Stimulated activated CD4-positive, alpha-beta T cell treated with anti-CD3 and anti-CD28 coated beads, Interleukin-2, amount 100 ng/mL, for 4 hours (primary cell): ENCODE data around the gene FXYD5.
A peak's percentile ranks its signal among the peaks of the same experiment; 100 is the strongest.
"Not testable (repeated sequence)": the region's sequence is repeated elsewhere in the genome, so short reads cannot be mapped to it uniquely, and the experiment has no call there.

Experiments used
- DNase-seq: peaks from one replicate; pipeline ENCODE4 v3.0.0-alpha.2; 2020; ENCODE audit warnings: low read depth

The FXYD5 gene

DNA sequence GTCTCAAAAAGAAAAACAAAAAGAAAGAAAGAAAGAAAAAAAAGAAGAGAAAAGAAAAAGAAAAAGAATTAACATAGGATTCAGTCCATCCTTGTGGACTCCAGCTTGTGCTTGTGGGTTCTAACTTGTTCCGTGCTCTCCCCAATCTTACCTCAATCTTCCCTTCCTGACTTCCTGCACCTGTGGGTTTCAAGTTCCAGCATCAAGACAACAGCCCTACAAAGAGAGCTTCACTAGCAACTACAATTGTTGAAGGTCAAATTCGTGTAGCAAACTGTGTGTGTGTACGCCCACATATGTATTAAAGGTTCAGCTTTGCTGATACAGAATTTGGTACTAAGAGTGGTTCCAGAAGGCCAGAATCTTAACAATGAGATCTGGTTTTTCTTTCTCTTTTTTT is 25.3 kb downstream of the FXYD5 start:
- no peak for DNase-seq

DNA sequence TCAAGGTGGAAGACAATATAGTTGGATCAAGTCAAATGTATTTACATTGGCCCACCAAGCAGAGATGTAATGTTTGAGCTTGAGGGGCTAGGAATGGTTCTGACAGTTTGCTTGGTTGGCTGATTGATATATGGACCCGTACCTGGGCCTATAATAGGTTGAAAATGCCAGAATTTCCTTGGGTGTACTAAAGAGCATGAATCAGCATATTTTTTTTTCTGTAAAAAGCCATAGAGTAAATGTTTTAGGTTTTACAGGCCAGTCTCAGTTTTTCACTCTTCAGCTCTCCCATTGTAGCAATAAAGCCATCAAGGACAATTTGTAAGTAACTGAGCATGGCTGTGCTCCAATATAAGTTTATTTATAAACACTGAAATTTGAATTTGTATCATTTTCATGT is 26.9 kb downstream of the FXYD5 start:
- no peak for DNase-seq

DNA sequence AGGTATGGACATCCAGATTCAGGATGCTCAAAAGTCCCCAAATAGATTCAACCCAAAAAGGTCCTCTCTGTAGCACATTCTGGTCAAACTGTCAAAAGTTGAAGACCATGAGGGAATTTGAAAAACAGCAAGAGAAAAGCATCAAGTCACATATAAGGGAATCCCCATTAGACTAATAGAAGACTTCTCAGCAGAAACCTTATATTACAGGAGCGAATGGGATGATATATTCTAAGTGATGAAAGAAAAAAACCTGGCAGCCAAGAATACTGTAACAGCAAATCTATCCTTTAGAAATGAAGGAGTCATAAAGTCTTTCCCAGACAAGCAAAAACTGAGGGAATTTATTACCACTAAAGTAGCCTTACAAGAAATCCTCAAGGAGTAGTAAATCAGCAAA is 29.7 kb downstream of the FXYD5 start:
- DNase-seq = no peak

DNA sequence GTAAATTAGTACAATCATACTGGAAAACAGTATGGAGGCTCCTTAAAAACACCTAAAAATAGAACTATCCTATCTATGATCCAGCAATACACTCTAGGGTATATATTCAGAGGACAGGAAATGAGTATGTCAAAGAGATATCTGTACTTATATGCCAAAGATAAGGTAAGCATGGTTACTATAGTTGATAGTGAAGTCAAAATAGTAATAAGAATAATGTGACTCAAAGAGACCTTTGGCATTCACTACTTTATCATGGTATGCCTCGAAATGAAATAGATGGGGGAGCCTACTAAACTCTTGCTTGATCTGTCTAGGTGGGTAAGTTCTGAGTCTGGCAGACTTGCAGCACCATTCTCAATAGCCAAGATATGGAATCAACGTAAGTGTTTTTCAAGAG is 30.3 kb downstream of the FXYD5 start:
- DNase-seq = no peak

DNA sequence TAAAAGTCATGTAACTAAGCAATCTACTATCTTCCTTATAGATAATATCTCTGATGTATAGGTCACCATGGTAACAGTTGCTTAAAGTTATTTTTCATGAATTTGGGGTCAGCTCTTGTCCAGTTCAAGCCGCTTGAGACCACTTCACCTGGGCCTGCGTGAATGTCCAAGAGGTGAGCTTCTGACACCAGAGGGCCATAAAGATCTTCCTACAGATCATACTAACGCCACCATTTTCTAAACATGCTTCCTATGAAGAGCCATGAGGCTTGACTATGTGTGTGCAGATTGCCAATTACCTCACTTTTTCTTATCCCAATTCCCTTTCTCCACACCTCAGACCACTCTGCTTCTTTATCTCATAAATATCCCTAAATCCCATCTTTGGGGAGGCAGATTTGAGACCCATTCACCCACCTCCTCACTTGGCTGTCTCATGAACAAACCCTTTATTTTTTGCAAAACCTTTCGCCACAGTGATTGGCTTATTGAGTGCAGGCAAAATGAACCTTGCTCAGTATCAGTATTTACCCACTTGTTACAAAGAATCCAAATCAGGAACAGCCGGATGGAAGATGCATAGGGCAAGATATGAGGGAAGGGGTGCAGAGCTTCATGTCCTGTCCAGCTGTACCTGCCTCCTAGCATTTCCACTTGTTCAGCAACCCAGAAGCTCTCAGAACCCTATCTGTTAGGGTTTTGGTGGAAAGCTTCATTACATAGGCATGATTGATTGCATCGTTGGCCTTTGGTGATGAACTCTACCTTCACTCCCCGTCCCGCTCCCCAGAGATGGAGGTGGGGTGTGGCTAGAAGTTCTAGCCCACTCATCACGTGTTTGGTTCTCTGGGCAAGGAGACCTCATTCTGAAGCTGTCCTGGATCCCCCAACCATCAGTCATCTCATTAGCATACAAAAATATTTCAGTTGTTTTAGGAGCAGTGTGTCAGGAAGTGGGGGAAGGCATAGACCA is 39.8 kb downstream of the FXYD5 start:
- no peak for DNase-seq

DNA sequence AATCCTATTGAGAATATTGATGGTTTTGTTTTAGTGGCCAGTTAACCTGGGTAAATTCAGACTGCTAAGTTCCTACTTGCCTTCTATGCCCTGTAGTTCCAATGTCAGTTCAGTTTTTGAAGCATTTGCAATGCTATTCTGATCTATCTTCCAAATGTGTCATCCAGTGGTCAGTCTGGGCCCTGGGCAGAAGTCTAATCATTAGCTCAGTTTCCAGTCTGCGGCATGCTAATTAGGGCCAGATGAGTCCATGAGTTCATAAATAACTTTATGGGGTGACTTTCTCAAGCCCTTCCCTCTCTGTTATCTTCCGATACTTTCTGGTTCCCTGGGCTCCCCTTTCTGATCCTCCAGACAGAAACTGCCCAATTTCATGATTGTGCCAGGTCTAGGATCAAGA is 41.3 kb downstream of the FXYD5 start:
- no peak for DNase-seq

DNA sequence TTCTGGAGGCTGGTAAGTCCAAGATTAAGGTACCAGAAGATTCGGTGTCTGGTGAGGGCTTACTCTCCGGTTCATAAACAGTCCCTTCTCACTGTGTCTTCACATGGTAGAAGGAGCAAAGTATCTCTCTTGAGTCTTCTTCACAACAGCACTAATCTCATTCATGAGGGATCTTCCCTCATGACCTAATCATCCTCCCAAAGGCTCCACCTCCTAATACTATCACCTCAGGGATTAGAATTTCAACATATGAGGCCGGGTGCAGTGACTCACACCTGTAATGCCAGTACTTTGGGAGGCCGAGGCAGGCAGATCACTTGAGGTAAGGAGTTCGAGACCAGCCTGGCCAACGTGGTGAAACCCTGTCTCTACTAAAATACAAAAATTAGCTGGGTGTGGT is 42.3 kb downstream of the FXYD5 start:
- DNase-seq = not testable (repeated sequence)

DNA sequence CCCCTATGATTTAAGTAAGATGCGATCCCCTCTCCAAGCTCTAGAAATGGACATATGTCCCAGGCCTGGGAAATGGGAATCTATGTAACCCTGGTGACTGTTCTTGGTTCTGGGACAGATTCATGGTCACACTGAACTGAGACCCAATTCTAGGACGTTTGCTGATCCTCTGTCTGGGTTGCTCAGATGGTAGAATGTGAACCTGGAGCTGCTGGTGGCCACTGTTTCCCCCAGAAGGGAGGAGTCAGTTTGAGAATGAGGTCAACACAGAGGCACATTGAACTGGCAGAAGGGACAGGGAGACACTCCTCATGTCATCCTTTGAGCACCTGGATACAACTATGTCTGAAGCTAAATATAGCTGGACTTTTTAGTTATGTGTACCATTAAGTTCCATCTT is 44.9 kb downstream of the FXYD5 start:
- DNase-seq = no peak

DNA sequence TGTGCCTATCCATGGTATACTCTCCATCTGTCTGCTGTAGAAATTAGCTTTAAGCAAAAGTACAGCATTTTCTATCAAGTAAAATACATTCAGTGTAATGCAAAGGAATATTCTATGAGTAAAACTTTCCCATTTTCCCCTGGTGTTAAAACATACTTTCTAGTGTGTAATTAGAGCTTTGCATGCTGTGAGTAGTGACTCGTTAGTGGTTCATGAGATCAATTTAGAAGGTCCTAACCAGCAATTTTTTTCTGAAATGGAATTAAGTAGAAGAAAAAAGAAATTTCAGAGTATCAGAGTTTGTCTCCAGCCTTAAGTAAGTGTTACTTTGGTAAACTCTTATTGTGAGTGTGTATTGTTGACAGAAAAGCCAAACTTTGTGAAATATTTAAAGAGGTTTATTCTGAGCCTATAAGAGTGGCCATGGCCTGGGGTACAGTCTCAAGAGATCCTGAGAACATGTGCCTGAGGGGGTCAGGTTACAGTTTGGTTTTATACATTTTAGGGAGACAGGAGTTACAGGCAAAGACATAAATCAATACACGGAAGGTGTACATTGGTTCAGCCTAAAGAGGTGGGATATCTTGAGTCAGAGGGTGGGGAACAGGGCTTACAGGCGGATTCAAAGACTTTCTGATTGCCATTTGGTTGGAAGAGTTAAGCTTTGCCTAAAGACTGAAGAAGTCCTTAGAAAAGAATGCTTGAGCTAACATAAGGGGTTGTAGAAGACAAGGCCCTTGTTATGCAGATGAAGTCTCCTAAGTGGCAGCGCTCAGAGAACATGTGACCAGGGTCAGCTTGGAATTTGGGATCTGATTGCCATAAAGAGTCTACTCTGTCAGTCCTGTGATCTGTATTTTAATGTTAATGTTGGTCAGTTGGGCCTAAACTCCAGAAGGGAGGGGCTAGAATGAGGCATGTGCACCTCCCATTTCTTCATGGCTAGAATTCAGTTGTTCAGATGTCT is 48.5 kb downstream of the FXYD5 start:
- DNase-seq = no peak

DNA sequence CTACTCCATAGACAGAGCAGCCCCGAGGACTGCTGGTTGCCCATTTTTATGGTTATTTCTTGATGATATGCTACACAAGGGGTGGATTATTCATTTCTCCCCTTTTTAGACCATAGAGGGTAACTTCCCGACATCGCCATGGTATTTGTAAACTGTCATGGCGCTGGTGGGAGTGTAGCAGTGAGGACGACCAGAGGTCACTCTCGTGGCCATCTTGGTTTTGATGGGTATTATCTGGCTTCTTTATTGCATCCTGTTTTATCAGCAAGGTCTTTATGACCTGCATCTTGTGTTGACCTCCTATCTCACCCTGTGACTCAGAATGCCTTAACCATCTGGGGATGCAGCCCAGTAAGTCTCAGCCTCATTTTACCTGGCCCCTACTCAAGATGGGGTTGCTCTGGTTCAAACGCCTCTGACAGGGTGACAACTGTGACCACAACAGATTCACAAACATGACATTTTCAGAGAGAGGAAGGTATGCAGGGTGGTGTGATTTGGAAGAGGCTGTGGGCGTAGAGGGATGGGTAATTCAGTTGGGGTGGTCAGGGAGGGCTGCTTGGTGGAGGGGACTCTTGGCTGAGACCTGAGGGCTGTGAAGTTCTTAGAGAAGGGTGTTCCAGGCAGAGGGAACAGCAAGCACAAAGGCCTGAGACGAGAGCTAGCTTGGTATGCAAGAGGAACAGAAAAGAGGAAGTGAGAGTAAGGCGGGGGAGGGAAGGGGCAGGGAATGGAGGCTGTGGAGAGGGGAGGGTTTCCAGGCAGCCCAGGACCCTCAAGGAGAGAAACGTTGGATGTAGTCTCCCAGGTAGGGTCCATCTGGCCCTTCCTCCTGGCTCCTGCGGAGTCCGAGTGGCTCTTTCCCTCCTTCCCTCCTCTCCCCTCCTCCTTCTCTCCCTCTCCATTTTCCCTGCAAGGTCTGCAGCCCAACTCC is 50.5 kb downstream of the FXYD5 start:
- DNase-seq = no peak

DNA sequence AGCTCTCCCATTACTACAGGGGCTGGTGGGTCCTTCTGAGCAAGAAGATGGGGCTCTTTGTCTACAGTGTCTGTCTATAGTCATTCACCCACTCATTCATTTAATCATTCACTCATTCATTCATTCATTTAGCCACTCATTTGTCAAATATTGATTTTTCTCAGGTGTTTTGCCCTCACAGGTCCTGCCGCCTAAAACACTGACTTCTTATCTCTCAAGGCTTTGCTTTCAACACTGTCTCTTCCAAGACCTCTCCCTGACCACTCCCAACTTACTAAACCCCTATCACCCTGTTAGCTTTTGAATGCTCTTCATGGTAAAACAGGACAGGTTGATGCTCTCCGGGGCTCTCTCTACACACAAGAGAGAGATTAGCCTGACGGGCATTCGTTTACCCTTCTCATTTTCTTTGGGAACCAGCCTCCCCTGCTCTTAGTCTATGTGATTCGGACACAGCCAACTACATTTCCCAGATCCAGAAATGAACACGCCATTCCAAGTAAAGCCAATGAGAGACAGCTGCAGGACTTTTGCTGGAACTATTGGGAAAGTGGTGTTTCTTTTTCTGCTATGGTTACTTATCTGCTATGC is 51.3 kb downstream of the FXYD5 start:
- no peak for DNase-seq

DNA sequence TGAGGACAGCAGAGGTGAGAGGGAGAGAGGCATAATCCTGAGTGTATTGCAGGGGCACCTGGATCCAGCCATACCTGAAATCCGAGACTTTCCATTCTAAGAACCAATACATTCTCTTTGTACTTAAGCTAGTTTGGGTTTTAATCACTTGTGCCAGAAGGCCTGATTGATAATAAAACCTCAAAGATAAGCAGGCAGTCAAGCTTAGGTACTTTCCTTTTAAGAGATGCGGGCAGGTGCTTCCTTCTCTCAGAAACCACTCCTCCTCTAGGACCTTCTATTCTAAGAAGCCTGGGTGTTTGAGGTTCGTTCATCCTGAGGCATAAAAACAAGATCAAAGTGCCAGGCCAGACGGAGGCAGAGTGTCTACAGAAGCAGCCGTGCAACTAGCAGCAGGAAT is 51.8 kb downstream of the FXYD5 start:
- DNase-seq = peak; percentile 31

DNA sequence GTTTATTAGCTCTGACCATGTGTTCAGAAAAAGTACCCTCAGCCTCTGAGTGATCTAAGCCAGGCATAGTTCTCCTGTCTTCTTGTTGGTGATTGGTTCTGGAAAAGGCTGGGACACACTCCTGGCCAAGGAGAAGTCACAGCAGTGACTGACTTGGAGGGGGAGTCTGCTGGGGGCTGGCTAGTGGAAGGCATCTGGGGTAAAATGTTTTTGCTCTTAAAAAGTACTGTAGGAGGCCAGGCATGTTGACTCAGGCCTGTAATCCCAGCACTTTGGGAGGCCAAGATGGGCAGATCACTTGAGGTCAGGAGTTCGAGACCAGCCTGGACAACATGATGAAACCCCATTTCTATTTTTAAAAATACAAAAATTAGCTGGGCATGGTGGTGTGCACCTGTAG is 52.3 kb downstream of the FXYD5 start:
- DNase-seq = no peak

DNA sequence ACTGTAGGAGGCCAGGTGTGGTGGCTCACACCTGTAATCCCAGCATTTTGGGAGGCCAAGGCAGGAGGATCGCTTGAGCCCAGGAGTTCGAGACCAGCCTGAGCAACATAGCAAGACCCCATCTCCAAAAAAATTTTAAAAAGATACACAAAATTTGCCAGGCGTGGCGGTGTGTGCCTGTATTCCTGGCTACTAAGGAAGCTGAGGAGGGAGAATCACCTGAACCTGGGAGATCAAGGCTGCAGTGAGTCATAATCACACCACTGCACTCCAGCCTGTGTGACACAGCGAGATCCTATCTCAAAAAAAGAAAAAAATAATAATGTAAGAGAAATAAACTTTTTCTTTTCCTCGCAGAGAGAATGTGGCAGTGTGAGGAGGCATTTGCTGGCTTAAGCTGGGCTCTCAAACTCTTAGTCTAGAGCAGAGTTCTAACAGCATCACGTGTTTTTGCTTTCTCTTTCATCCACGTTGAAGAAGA is 52.9 kb downstream of the FXYD5 start:
- DNase-seq = peak; percentile 17

DNA sequence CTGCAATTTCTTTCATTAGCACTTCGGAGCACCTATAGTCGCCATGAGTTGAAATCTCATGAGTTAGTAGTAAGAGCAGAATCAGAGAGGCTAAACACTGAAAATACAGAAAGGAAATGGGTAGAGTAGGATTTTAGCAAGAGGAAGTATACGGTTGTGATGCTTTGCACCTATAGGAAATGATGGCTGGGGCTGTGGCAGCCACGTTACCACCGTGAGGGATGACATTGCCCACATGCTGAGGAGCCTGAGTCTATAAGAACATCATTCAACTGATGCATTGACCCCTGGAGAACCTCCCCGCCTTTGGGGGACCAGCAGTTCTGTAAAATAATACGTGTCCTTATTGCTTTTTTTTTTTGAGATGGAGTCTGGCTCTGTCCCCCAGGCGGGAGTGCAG is 53.6 kb downstream of the FXYD5 start:
- no peak for DNase-seq

DNA sequence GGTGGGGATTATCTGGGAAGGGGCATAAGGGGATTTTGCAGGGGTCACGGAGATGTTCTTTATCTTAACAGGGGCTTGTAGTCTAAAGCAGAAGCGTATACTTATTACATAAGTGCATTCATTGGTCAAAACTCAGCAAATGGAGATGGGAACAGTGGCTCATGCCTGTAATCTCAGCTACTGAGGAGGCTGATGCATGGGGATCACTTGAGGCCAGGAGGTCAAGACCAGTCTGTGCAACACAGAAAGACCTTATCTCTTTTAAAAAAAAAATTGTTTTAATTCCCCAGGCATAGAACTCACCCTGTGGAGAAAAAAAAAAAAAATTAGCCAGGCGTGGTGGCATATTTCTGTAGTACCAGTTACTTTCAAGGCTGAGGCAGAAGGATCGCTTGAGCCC is 55.1 kb downstream of the FXYD5 start:
- no peak for DNase-seq

DNA sequence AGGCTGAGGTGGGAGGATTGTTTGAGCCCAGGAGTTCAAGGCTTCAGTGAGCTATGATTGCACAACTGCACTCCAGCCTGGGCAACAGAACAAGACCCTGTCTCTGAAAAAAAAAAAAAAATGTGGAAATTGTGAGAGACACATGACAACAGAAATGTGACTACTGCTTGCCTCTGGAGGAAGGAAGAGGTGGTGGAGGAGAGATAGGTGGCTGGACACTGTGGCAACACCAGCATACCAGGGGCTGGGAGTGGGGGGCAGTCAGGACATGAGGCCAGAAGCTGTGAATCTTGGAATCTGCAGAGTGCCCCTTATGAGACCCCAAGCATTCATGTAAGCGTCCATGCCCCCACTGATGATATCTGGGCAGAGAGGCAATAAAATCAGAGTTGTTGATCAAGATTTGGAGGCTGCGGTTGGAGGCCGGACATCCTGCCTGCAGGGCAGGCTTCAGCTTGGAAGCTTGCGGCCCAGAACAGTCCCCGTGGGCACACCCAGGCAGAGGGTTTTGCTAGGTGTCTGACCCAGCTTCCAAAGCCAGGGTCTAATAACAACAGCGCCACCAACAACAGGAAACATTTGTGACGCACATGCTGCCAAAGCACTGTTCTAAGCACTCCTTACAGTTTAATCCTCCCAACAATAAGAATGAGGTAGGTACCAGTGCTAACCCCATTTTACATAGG is 57.2 kb downstream of the FXYD5 start:
- DNase-seq = peak; percentile 41

DNA sequence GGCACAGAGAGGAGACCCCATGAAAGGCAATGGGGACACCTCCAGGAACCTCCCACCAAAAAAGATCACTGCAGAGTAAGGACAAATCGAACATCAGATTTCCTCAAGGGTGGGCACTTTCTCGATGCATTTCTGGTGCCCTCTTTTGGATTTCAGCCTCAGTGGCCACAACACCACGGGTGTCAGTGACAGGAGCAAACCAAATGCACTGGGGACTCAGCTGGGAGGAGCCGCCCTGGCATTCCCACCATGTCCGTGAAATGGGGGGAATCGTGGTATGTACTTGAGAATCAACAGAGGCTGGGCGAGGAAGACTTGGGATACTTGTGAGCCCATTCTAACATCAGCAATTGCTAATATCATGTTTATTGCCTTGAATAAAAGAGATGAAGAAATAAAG is 57.7 kb downstream of the FXYD5 start:
- DNase-seq = no peak

DNA sequence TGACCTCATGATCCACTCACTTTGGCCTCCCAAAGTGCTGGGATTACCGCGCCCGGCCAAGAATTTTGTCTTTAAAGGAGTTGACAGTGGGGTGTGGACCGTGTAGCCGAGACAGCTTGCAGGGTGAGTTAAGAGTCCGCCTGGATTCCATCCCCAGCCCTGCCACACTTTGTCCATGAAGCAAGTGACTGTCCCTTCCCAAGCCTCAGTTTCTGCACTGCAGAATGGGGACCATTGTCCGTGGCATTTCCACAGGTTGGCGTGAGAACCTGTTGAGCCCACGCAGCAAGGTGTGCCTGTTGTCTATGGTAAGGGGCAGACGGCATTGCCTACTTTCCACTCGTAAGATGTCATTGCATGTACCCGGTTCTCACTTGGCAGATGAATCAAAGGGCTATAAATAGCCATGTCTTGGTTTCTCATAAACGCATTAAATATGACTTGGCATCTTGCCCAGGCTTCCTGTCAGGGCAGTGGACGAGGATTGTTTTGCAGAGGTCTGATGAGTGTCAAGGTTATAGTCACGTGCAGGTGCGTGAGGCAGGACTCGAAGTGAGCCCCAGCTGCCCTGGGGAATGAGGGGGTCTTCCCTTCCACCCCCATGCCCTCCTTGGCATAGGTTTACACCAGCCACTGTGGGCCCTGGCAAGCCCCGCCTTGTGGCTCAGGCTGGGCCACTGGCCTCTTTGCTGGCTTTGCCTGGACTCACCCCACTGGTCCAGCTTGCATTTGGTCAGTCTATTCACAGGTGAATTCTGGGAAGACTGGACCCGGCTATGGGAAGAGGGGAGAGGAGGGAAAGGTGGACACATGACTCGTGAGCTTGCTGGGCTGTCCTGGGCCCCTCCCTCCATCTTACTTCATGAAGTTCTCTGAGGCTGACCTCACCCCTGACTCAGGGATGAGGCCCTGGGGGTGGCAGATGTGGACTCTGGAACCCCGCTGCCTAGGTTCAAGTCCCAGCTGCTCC is 59.4 kb downstream of the FXYD5 start:
- peak; percentile 74 for DNase-seq
